HFF-Myc (cell line): Measurements from ENCODE around the gene LRRC70.

Experiments
- DNase-seq: peaks from one replicate; pipeline ENCODE4 v3.0.0-alpha.2; 2011; ENCODE audit warnings: low read depth; ENCODE audit errors: extremely low read depth
- H3K4me3 ChIP-seq: replicated peaks from 2 replicates; pipeline ENCODE4 v1.5.1; 2011; ENCODE audit warnings: low read depth, mild to moderate bottlenecking, control low read depth, low read length
- TF ChIP-seq, protein P1 (sequence below): IDR thresholded peaks from 2 replicates; pipeline ENCODE4 v1.5.1; 2012; ENCODE audit warnings: mild to moderate bottlenecking, low read depth, low read length, control low read depth; ENCODE audit errors: missing control alignments

Gene LRRC70

GRCh38 chr5:62590387-62590786 is 11.8 kb downstream of the LRRC70 start:
- H3K4me3 ChIP-seq = no peak overlapping the region
- TF ChIP-seq, protein P1, sequence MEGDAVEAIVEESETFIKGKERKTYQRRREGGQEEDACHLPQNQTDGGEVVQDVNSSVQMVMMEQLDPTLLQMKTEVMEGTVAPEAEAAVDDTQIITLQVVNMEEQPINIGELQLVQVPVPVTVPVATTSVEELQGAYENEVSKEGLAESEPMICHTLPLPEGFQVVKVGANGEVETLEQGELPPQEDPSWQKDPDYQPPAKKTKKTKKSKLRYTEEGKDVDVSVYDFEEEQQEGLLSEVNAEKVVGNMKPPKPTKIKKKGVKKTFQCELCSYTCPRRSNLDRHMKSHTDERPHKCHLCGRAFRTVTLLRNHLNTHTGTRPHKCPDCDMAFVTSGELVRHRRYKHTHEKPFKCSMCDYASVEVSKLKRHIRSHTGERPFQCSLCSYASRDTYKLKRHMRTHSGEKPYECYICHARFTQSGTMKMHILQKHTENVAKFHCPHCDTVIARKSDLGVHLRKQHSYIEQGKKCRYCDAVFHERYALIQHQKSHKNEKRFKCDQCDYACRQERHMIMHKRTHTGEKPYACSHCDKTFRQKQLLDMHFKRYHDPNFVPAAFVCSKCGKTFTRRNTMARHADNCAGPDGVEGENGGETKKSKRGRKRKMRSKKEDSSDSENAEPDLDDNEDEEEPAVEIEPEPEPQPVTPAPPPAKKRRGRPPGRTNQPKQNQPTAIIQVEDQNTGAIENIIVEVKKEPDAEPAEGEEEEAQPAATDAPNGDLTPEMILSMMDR = no peak
- no peak for DNase-seq

DNA sequence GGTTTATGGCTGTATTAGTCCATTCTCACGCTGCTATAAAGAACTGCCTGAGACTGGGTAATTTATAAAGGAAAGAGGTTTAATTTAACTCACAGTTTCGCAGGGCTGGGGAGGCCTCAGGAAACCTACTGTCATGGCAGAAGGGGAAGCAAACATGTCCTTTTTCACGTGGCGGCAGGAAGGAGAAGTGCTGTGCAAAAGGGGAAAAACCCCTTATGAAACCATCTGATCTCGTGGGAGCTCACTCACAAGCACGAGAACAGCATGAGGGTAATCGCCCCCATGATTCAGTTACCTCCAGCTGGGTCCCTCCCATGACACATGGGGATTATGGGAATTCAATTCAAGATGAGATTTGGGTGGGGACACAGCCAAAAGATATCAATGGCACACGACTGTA is 13.9 kb downstream of the LRRC70 start:
- H3K4me3 ChIP-seq = no peak overlapping the region
- TF ChIP-seq, protein P1 = no peak
- no peak for DNase-seq

- no peak for DNase-seq
- H3K4me3 ChIP-seq = no peak overlapping the region
- TF ChIP-seq, protein P1 = no peak
Measured at GRCh38 chr5:62593331-62593730, 14.7 kb downstream of the LRRC70 start.

DNA sequence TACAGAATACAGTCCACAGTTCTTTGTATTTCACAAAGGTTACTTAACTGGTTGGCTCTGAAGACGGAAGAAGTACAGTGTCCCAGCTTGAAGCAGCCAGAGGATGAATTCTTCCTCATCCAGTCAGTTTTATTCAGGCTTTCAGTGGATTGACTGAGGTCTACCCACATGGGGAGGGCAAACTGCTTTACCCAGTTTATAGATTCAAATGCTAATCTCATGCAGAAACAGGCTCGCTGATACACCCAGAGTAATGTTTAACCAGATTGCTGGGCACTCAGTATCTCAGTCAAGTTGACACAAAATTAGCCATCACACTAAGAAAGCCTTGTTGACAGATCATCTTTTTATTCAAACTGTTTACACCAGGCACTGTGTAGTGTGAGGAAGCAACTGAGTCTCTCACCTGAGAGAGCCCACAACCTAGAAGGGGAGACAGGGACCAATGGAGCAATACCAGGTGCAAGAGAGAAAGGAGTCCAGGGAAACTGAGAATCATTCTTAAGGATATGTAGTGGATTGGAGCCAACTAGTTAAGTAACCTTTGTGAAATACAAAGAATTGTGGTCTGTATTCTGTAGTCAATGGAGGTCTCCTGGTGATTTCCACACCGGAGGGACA is 15.9 kb downstream of the LRRC70 start:
- no peak overlapping the region for H3K4me3 ChIP-seq
- DNase-seq = no peak
- TF ChIP-seq, protein P1 = no peak

- no peak overlapping the region for H3K4me3 ChIP-seq
- DNase-seq = no peak
- TF ChIP-seq, protein P1 = no peak
Measured at GRCh38 chr5:62596096-62596495, 17.5 kb downstream of the LRRC70 start.

DNA sequence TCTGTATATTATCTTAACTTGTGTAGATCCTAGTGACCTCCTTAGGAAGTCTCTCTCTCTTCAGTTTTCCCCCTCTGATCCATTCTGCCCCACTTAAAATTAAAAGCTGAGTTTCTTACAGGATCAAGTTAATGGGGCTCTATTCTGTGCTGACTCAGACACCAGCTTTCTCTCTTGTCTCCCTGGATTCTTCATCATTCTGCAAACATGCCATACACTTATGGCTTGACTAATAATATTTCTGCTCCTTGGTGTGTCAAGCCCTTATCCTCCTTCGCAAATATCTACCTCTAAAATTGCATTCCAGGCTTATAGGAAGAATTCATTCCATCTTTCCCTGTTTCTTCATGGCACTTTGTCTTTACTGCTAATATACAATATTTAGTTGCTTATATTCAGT is 18.1 kb downstream of the LRRC70 start:
- no peak for DNase-seq
- TF ChIP-seq, protein P1 = no peak
- H3K4me3 ChIP-seq = no peak overlapping the region

DNA sequence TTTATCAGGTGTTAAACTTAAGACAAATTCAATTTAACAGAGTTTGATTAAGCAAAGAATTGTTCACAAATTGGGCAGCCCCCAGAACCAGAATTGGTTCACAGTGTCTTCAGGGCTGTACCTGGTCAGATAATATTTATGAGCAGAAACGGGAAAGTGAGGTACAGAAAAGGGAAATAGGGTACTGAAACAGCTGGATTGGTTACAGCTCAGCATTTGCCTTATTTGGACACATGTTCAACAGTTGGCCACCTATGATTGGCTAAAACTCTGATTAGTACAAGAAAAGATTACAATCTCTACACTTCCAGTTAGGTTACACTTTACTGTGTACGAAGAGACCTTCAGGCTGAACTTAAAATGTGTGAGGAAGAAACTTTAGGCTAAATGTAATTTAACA is 18.7 kb downstream of the LRRC70 start:
- no peak overlapping the region for H3K4me3 ChIP-seq
- TF ChIP-seq, protein P1 = no peak
- no peak for DNase-seq
